Heart left ventricle (tissue), 13 donors: ENCODE measurements around the gene PRX.

Experiments used
- POLR2A ChIP-seq, 2 donors: fragments of 450-650 bp; IDR thresholded peaks; one replicate each; pipeline ENCODE4 v1.6.1; 2017; ENCODE audit warnings: antibody characterized with exemption in 2 of 2, mild to moderate bottlenecking in 2 of 2, moderate library complexity in 2 of 2
- TF ChIP-seq, protein P1 (sequence below), 12 donors: fragments of 200-600 bp; sonication (generic) in 4 of 12; IDR thresholded peaks; one replicate each; pipeline versions ENCODE4 v1.5.0 to v1.8.0; 2018 to 2022; ENCODE audit warnings: antibody characterized with exemption in 12 of 12, mild to moderate bottlenecking in 5 of 12
- donor health status: ischemic (EF 13 %, LVEDD 7.1; RV severe dilation, severe dysfunction).
- donor health status: DM: no; HTN: yes; CAD: no.
- donor health status: DM: no; HTN: no; CAD: no.
- donor health status: ischemic (EF 25% LVEDD 6.9; RV normal size, moderate dysfunction).
- donor health status: ischemic (EF 25% LVEDD 5.7; RV mildly dilated, moderate dysfunction).
- donor health status: ischemic (EF 35%, LVEDD 5.7; RV mildly dilated, moderate dysfunction).
- donor health status: nonischemic (EF 11% LVEDD 7.7; RV severe dilation, severe dysfunction).
- donor health status: DM: yes; HTN: yes; CAD: no.
- donor health status: PGD.
- donor health status: ischemic (EF 29% LVEDD 5.4; RV normal size, mild dysfunction).
- donor health status: nonischemic (EF 23%, LVEDD 6.1; RV moderate dilation, normal function).

DNA sequence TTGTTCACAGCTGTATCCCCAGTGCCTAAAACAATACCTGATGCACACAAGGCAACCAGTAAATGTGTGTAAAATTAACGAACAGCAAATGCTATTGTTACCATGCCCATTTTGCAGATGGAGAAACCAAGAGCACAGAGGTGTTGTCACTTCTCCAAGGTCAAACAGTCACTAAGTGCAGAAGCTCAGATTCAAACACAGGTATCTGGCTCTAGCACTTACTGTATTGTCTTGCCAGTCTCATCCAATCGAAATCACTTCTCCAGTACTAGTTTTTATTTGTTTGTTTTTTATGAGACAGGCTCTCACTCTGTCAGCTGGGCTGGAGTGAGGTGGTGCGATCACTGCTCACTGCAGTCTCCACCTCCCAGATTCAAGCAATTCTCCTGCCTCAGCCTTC lies 51.0 kb downstream of the PRX start:
- TF ChIP-seq, protein P1, sequence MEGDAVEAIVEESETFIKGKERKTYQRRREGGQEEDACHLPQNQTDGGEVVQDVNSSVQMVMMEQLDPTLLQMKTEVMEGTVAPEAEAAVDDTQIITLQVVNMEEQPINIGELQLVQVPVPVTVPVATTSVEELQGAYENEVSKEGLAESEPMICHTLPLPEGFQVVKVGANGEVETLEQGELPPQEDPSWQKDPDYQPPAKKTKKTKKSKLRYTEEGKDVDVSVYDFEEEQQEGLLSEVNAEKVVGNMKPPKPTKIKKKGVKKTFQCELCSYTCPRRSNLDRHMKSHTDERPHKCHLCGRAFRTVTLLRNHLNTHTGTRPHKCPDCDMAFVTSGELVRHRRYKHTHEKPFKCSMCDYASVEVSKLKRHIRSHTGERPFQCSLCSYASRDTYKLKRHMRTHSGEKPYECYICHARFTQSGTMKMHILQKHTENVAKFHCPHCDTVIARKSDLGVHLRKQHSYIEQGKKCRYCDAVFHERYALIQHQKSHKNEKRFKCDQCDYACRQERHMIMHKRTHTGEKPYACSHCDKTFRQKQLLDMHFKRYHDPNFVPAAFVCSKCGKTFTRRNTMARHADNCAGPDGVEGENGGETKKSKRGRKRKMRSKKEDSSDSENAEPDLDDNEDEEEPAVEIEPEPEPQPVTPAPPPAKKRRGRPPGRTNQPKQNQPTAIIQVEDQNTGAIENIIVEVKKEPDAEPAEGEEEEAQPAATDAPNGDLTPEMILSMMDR (IDR thresholded peaks at IDR 0.05), result no peak
- no peak for TF ChIP-seq POLR2A (IDR thresholded peaks at IDR 0.05)
